Measurements from ENCODE around the gene CTXND1.
A peak's percentile ranks its signal among the peaks of the same experiment; 100 is the strongest.
"Not testable (repeated sequence)": the region's sequence is repeated elsewhere in the genome, so short reads cannot be mapped to it uniquely, and the experiment has no call there.

Gene CTXND1

GRCh38 chr15:80161468-80162016 lies 90.5 kb downstream of the CTXND1 start:
- DNase-seq (ENCODE audit: extremely low read depth in 1 of 2, low read depth in 1 of 2), result no peak

GRCh38 chr15:80160570-80161156 lies 91.3 kb downstream of the CTXND1 start:
- DNase-seq (ENCODE audit: extremely low read depth in 1 of 2, low read depth in 1 of 2), result peak in 1 of 2 donors; percentile 43

GRCh38 chr15:80159811-80160569 lies 92.0 kb downstream of the CTXND1 start:
- peak in 1 of 2 donors; percentile 8 for DNase-seq (ENCODE audit: extremely low read depth in 1 of 2, low read depth in 1 of 2)

DNA sequence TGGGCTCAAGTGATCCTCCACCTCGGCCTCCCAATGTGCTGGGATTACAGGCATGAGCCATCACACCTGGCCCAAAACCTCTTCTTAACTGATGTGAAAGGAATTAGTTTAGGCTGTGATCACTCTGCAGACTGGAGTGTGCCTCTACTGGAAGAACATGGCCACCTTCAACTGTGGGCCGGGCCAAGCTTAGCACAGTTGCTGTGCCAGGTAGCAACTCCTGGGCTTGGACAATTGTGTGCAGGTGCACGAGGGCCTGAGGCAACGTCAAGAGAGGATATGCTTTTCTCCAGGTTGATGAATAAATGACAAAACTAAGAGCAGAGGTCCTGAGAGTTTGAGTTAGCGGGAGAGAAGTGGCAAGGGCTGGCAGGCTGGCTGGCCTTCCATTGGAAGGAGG lies 92.7 kb downstream of the CTXND1 start:
- no peak for DNase-seq (ENCODE audit: extremely low read depth in 1 of 2, low read depth in 1 of 2)

- no peak for DNase-seq (ENCODE audit: extremely low read depth in 1 of 2, low read depth in 1 of 2)
Measured at GRCh38 chr15:80157215-80157614, 94.8 kb downstream of the CTXND1 start.

GRCh38 chr15:80156176-80156720 lies 95.8 kb downstream of the CTXND1 start:
- DNase-seq (ENCODE audit: extremely low read depth in 1 of 2, low read depth in 1 of 2), result no peak

DNA sequence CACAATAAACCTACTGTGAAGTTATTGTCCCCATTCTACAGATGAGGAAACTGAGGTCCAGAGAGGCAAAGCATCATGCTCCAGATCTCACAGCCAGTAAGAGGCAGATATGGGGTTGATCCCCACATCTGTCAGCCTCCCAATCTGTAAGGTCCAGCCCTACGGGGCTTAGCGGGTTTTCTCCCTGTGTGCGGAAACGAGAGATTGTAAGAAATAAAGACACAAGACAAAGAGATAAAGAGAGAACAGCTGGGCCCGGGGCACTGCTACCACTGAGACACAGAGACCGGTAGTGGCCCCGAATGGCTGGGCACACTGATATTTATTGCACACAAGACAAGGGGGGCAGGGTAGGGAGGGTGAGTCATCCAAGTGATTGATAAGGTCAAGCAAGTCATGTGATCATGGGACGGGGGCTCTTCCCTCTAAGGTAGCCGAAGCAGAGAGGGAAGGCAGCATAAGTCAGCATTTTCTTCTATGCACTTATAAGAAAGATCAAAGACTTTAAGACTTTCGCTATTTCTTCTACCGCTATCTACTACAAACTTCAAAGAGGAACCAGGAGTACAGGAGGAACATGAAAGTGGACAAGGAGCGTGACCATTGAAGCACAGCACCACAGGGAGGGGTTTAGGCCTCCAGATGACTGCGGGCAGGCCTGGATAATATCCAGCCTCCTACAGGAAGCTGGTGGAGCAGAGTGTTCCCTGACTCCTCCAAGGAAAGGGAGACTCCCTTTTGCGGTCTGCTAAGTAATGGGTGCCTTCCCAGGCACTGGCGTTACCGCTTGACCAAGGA lies 96.4 kb downstream of the CTXND1 start:
- not testable (repeated sequence) for DNase-seq (ENCODE audit: extremely low read depth in 1 of 2, low read depth in 1 of 2)

DNA sequence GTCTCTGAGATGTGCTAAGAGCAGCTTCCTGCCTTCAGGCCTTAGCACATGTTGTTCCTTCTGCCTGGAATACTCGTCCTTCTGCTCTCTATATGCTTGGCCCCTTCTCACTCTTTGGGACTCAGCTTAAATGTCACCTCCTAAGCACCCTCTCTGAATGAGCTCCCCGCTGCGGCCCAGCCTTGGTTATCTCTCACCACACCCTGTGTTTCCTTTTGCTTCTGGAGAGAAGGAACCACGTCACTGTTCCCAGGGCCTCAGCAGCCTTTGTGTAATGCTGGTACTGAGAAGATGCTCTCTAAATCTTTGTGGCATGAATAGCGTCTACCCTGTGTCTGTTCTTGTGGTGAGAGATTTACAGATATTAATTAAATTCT lies 97.0 kb downstream of the CTXND1 start:
- no peak for DNase-seq (ENCODE audit: extremely low read depth in 1 of 2, low read depth in 1 of 2)

DNA sequence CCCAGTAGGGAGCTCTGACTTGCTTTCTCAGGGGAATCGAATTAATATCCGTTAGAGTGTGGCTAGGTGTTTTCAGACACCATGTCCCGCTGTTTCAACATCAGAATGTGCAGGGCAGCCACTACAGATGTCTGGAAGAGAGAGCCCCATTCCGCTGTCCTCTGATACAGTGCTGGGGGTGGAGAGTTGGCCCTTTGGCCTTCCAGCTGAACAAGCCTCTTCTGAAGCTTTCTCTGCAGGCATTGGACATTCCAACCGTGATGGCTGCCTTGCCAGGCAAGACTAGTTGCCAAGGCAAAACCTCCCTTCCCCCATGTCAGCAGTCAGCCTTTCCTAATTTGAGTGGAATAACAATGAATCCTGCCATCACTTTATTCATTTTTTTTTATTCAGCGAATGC lies 97.7 kb downstream of the CTXND1 start:
- DNase-seq (ENCODE audit: extremely low read depth in 1 of 2, low read depth in 1 of 2), result no peak

DNA sequence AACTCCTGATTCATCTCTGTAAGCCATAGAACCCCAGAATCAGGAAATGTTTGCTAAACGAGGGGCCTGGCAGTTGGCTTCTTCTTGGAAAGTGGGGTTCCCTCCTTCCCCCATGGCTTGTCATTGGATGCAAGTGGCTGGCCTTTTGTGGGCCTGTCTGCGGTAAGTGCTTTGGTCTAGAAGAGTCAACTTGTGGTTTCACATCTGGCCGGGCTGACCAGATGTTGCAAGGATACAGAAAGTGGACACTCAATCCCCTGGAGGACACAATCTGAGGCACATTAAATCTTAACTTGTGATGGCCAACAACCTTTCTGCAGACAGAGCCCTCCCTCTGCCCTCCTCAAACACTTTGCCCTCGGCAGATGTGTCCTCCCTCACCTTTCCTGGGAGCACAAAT lies 98.1 kb downstream of the CTXND1 start:
- no peak for DNase-seq (ENCODE audit: extremely low read depth in 1 of 2, low read depth in 1 of 2)

DNA sequence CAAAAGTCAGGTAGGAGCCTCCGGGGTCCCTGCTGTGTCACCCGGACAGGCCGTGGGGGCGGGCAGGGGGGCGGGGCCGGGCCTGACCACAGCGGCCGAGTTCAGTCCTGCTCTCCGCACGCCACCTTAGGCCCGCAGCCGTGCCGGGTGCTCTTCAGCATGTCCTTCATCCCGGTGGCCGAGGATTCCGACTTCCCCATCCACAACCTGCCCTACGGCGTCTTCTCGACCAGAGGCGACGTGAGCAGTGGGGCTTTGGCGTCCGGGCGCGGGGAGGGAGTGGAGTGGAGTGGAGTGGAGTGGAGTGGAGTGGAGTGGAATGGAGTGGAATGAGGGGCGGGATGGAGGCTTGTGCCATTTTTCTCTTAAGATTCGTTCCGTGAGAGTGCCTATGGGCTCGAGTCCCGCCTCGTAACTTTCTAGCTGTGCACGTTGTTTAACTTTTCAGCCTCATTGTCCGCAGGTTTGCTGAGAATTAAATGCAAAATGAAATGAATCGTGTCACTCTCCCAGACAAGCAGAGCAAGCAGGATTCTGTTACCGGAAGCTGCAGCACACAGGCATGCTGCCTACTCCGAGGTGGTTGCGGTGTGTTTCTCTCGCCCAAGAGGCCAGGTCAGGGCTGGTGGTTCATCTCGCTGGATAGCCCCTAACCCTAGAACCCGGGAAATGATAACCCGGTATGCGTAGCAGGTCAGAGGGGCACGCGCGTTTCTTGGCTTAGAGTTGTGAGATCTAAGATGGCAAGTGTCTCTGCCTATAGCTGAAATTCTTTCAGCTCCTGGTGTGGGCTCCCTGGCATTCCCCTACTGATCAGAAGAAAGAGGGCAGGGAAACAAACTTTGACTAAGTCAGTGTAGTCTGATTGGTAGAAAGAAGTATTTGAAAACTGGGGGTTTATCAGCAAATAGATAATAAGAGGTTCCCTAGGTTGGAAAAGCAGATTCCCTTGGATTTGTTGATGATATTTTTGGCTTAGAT lies 98.8 kb downstream of the CTXND1 start, which contains the start of gene FAH:
Gene FAH (plus strand): TSS at position 104 of the 981 bp plus-strand sequence. CDS start 56 bp downstream, at position 160.
- DNase-seq (ENCODE audit: extremely low read depth in 1 of 2, low read depth in 1 of 2), result peak in 1 of 2 donors; percentile 31

DNA sequence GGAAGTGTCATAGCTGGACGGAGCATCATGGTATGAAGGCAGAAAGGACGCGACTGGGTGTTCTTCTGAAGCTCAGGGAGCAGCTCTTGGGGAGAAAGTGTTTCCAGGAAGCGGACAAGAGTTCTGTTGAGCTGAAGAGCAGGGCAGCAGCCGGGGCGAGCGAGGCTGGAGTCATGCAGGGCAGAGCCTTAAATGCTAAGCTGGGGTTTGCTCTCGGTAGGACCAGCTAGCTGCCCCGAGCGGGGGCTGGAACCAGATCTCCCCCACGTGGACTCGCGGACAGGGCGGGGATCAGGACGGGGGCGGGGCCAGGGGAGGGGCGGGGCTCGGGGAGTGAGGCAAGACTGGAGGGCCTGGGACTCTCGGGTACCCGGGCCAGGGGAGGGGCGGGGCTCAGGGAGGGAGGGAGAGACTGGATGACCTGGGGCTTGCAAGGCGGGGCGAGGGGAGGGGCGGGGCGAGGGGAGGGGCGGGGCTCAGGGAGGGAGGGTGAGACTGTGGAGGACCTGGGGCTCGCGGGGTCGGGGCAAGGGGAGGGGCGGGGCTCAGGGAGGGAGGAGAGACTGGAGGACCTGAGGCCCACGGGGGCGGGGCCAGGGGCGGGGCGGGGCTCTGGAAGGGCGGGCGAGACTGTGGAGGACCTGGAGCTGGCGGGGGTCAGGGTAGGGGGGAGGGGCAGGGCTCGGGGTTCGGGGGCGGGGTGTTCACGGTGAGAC lies 99.7 kb downstream of the CTXND1 start:
- DNase-seq (ENCODE audit: extremely low read depth in 1 of 2, low read depth in 1 of 2), result peak; percentile 78 to 94

GRCh38 chr15:80151576-80151975 lies 100.4 kb downstream of the CTXND1 start:
- no peak for DNase-seq (ENCODE audit: extremely low read depth in 1 of 2, low read depth in 1 of 2)

DNA sequence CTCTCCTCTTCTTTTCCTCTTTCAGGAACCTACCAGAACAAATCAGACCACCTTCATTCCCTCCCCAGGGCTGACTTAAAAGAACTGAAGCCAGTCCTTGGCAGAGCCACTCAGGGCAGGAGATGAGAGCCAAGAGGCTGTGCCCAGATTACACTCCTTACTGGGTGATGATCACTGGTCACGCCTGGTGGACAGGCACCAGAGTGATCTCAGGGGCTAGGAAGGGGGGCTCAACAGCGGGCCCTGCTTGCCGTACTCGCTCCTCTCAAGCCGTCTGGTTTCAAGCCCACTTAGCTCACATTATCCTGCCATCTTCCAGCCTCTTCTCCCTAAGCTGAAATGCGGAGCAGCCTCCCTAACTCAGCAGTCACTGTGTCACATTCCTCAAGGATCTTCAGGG lies 100.9 kb downstream of the CTXND1 start:
- DNase-seq (ENCODE audit: extremely low read depth in 1 of 2, low read depth in 1 of 2), result no peak
